Loucy (cell line): ENCODE results near the gene CIDEA.
"Not testable (repeated sequence)": the region's sequence is repeated elsewhere in the genome, so short reads cannot be mapped to it uniquely, and the experiment has no call there.

Experiments
- H2AFZ ChIP-seq: fragments of 200-600 bp; sonication (generic); 2 replicates; pipeline ENCODE4 v1.6.0; 2016; ENCODE audit warnings: antibody characterized with exemption, mild to moderate bottlenecking, low read length, moderate library complexity
- H3F3A ChIP-seq: fragments of 200-600 bp; 2 replicates; pipeline ENCODE4 v1.6.0; 2016; ENCODE audit warnings: antibody characterized with exemption, low read depth, mild to moderate bottlenecking
- H3K27me3 ChIP-seq: fragments of 200-600 bp; sonication (generic); 2 replicates; pipeline ENCODE4 v1.6.1; 2014; ENCODE audit warnings: low read length, mild to moderate bottlenecking; ENCODE audit not compliant: insufficient read depth, poor library complexity, severe bottlenecking
- H3K36me3 ChIP-seq: fragments of 200-600 bp; sonication (generic); 2 replicates; pipeline ENCODE4 v1.6.1; 2016; ENCODE audit warnings: low read length; ENCODE audit not compliant: insufficient read depth
- H3K4me1 ChIP-seq: fragments of 200-600 bp; sonication (generic); 2 replicates; pipeline ENCODE4 v1.5.1; 2014; ENCODE audit warnings: low read length, mild to moderate bottlenecking; ENCODE audit not compliant: insufficient read depth, poor library complexity, severe bottlenecking
- H3K4me2 ChIP-seq: fragments of 200-600 bp; sonication (generic); 2 replicates; pipeline ENCODE4 v1.6.0; 2014; ENCODE audit warnings: antibody characterized with exemption, low read length, low read depth, mild to moderate bottlenecking; ENCODE audit not compliant: poor library complexity, severe bottlenecking
- H3K4me3 ChIP-seq: fragments of 200-600 bp; sonication (generic); 2 replicates; pipeline ENCODE4 v1.5.1; 2014; ENCODE audit warnings: low read length, mild to moderate bottlenecking, mixed read lengths; ENCODE audit not compliant: poor library complexity, severe bottlenecking
- H3K79me2 ChIP-seq: fragments of 200-600 bp; sonication (generic); 2 replicates; pipeline ENCODE4 v1.6.1; 2014; ENCODE audit warnings: low read length; ENCODE audit not compliant: insufficient read depth
- H3K9ac ChIP-seq: fragments of 200-600 bp; sonication (generic); 2 replicates; pipeline ENCODE4 v1.6.0; 2014; ENCODE audit warnings: mild to moderate bottlenecking, low read depth, low read length, moderate library complexity; ENCODE audit not compliant: poor library complexity, severe bottlenecking
- H3K9me2 ChIP-seq: fragments of 200-600 bp; sonication (generic); replicated peaks from 2 replicates; pipeline ENCODE4 v1.6.1; 2016; ENCODE audit warnings: low read depth, low read length, mixed read lengths
- H3K9me3 ChIP-seq: fragments of 200-600 bp; sonication (generic); 2 replicates; pipeline ENCODE4 v1.6.1; 2014; ENCODE audit warnings: mild to moderate bottlenecking, antibody characterized with exemption, low read length, low read depth; ENCODE audit not compliant: insufficient read depth
- H4K20me1 ChIP-seq: fragments of 200-600 bp; sonication (generic); 2 replicates; pipeline ENCODE4 v1.6.0; 2014; ENCODE audit warnings: antibody characterized with exemption, low read length, mild to moderate bottlenecking; ENCODE audit not compliant: insufficient read depth, poor library complexity, severe bottlenecking
- CTCF ChIP-seq: fragments of 200-600 bp; sonication (generic); conservative IDR thresholded peaks from 2 replicates; pipeline ENCODE4 v1.5.1; 2014; ENCODE audit warnings: mild to moderate bottlenecking, antibody characterized with exemption, low read length
- EZH2phosphoT487 ChIP-seq: fragments of 200-600 bp; IDR thresholded peaks from 2 replicates; pipeline ENCODE4 v1.6.1; 2018; ENCODE audit warnings: antibody characterized with exemption, mild to moderate bottlenecking, moderate library complexity, borderline replicate concordance

Gene CIDEA

GRCh38 chr18:12254136-12254819 is at the start of gene CIDEA:
TSS of gene CIDEA (plus strand) at chr18:12254361. CDS start at chr18:12254384, 23 bp downstream.
- H4K20me1 ChIP-seq = no peaks in the 10 kb centered on the region
- no peak within 1 kb of the TSS for H3K4me3 ChIP-seq
- H3K27me3 ChIP-seq = no peaks in the 10 kb centered on the region
- no peak within 1 kb of the TSS for H2AFZ ChIP-seq
- no peaks in the 10 kb centered on the region for H3K4me1 ChIP-seq
- TF ChIP-seq CTCF (no peak), EZH2phosphoT487 (no peak)
- H3K9ac ChIP-seq = no peak within 1 kb of the TSS
- no peaks in the 10 kb centered on the region for H3K9me2 ChIP-seq
- no peaks in the 10 kb centered on the region for H3K79me2 ChIP-seq
- no peaks in the 10 kb centered on the region for H3K9me3 ChIP-seq
- no peak within 1 kb of the TSS for H3K4me2 ChIP-seq
- H3K36me3 ChIP-seq = no peaks in the 10 kb centered on the region
- no peaks in the 10 kb centered on the region for H3F3A ChIP-seq

- not testable (repeated sequence) for H3K4me3 ChIP-seq, H3K79me2 ChIP-seq, H3K4me1 ChIP-seq, H2AFZ ChIP-seq, H3K9me3 ChIP-seq, H3K9ac ChIP-seq, H3K4me2 ChIP-seq, H4K20me1 ChIP-seq, H3K9me2 ChIP-seq, H3F3A ChIP-seq, H3K36me3 ChIP-seq, H3K27me3 ChIP-seq
Observed at GRCh38 chr18:12208296-12209153, 45.6 kb upstream of the CIDEA start.

- not testable (repeated sequence) for H3K79me2 ChIP-seq, H3K9ac ChIP-seq, H3K4me3 ChIP-seq, H3K4me1 ChIP-seq, H2AFZ ChIP-seq, H3F3A ChIP-seq, H3K4me2 ChIP-seq, H3K36me3 ChIP-seq, H4K20me1 ChIP-seq, H3K9me3 ChIP-seq, H3K27me3 ChIP-seq, H3K9me2 ChIP-seq
Observed at GRCh38 chr18:12212308-12212707, 41.9 kb upstream of the CIDEA start.

- H3K9me3 ChIP-seq, H3K9ac ChIP-seq, H3K79me2 ChIP-seq, H3K4me2 ChIP-seq, H3F3A ChIP-seq, H2AFZ ChIP-seq, H3K9me2 ChIP-seq, H3K4me3 ChIP-seq, H4K20me1 ChIP-seq, H3K36me3 ChIP-seq, H3K4me1 ChIP-seq, H3K27me3 ChIP-seq: not testable (repeated sequence)
Observed at GRCh38 chr18:12214296-12215005, 39.7 kb upstream of the CIDEA start.

- not testable (repeated sequence) for H3K27me3 ChIP-seq, H4K20me1 ChIP-seq, H3K36me3 ChIP-seq, H2AFZ ChIP-seq, H3K9ac ChIP-seq, H3K79me2 ChIP-seq, H3K9me2 ChIP-seq, H3K4me1 ChIP-seq, H3K4me3 ChIP-seq, H3F3A ChIP-seq, H3K4me2 ChIP-seq, H3K9me3 ChIP-seq
Observed at GRCh38 chr18:12216471-12216870, 37.7 kb upstream of the CIDEA start.

GRCh38 chr18:12218603-12219002 is 35.6 kb upstream of the CIDEA start:
- not testable (repeated sequence) for H3K9me3 ChIP-seq, H3K4me1 ChIP-seq, H3K79me2 ChIP-seq, H3K4me2 ChIP-seq, H3K9me2 ChIP-seq, H3K27me3 ChIP-seq, H4K20me1 ChIP-seq, H3F3A ChIP-seq, H3K4me3 ChIP-seq, H3K9ac ChIP-seq, H3K36me3 ChIP-seq, H2AFZ ChIP-seq
